H1 (cell line): ENCODE data around the gene CHRNG. TPM values are rescaled to one million over a fixed set of nuclear protein-coding genes. Genes with fewer than 3 reads are reported as not detected.

ENCODE experiments used
- polyA plus RNA-seq, 7 experiments: library from polyadenylated mRNA; depleted of rRNA in 3 of 7; stranded (reverse) in 5 of 7; unstranded in 2 of 7; fragments of >200 nt in 5 of 7; fragments of 200-250 nt in 2 of 7; gene quantifications; 1 replicate in 5 of 7; 2 replicates in 1 of 7; 4 replicates in 1 of 7; pipeline versions ENCODE4 v1.2.1 to v1.2.3, GENCODE V29; 2011 to 2013; ENCODE audit warnings: missing spikeins in 2 of 7, mixed read lengths in 2 of 7
- total RNA-seq: library from RNA; stranded (reverse); fragmentation: NEBNext Ultra II Directional; extraction: Animal tissue kit (Norgen Biotek cat#: 25700); gene quantifications from 2 replicates; pipeline ENCODE4 v1.2.1, GENCODE V29; 2021
- TF ChIP-seq, protein P1 (sequence below): IDR thresholded peaks from 2 replicates; pipeline ENCODE4 v1.6.1; 2012; ENCODE audit warnings: low read length, inconsistent platforms

The CHRNG gene
- total and polyA plus RNA-seq, 2 of the 8 experiments (the other 6 are each of a cell fraction or from before 2014, with no cell fraction given): 0.05 TPM; not detected in 1

DNA sequence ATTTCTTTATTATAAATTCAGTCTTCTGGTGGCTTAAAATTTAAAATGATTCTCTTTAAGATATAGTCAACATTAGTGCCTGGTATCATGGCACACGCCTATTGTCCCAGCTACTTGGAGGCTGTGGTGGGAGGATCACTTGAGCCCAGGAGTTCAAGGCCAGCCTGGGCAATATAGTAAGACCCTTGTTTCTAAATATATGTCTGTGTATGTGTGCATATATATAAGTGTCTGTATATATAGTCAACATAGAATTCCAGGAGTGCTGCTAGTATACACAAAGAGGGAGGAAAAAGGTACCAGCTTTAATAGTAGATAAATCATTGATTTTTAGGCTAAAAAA is 35.9 kb downstream of the CHRNG start (continued):
- TF ChIP-seq, protein P1, sequence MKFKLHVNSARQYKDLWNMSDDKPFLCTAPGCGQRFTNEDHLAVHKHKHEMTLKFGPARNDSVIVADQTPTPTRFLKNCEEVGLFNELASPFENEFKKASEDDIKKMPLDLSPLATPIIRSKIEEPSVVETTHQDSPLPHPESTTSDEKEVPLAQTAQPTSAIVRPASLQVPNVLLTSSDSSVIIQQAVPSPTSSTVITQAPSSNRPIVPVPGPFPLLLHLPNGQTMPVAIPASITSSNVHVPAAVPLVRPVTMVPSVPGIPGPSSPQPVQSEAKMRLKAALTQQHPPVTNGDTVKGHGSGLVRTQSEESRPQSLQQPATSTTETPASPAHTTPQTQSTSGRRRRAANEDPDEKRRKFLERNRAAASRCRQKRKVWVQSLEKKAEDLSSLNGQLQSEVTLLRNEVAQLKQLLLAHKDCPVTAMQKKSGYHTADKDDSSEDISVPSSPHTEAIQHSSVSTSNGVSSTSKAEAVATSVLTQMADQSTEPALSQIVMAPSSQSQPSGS: no peak
